Rectal smooth muscle tissue (tissue), 1 donor: ENCODE measurements around the gene ARHGAP26.

Source experiments
- H3K27ac ChIP-seq: one replicate; pipeline ENCODE4 v1.7.0; 2013; ENCODE audit warnings: low read depth, low read length, inconsistent platforms
- H3K27me3 ChIP-seq: one replicate; pipeline ENCODE4 v1.7.0; 2013; ENCODE audit warnings: low read length; ENCODE audit not compliant: control insufficient read depth, insufficient read depth
- H3K36me3 ChIP-seq: one replicate; pipeline ENCODE4 v1.7.0; 2013; ENCODE audit warnings: low read length; ENCODE audit not compliant: control insufficient read depth, insufficient read depth
- H3K4me1 ChIP-seq: one replicate; pipeline ENCODE4 v1.7.0; 2013; ENCODE audit warnings: low read length; ENCODE audit not compliant: control insufficient read depth, insufficient read depth
- H3K4me3 ChIP-seq: one replicate; pipeline ENCODE4 v1.7.0; 2013; ENCODE audit warnings: low read length
- H3K9ac ChIP-seq: one replicate; pipeline ENCODE4 v1.7.0; 2013; ENCODE audit warnings: low read length

Gene ARHGAP26

GRCh38 chr5:142970440-142971030, 200.4 kb downstream of the ARHGAP26 start:
- Histone ChIP-seq H3K36me3 (no peaks in the 10 kb centered on the region), H3K27ac (no peak overlapping the region), H3K4me1 (no peaks in the 10 kb centered on the region), H3K27me3 (no peaks in the 10 kb centered on the region), H3K4me3 (no peak overlapping the region), H3K9ac (no peak overlapping the region)

- H3K4me1 ChIP-seq = no peaks in the 10 kb centered on the region
- H3K4me3 ChIP-seq = no peak overlapping the region
- no peak overlapping the region for H3K27ac ChIP-seq
- no peak overlapping the region for H3K9ac ChIP-seq
- no peaks in the 10 kb centered on the region for H3K27me3 ChIP-seq
- no peaks in the 10 kb centered on the region for H3K36me3 ChIP-seq
Measured at GRCh38 chr5:142971303-142972013, 201.3 kb downstream of the ARHGAP26 start.

- Histone ChIP-seq H3K9ac (no peak overlapping the region), H3K36me3 (no peaks in the 10 kb centered on the region), H3K27me3 (no peaks in the 10 kb centered on the region), H3K4me1 (no peaks in the 10 kb centered on the region), H3K4me3 (no peak overlapping the region), H3K27ac (no peak overlapping the region)
Measured at GRCh38 chr5:142972064-142972570, 201.9 kb downstream of the ARHGAP26 start.

GRCh38 chr5:142973932-142974331, 203.8 kb downstream of the ARHGAP26 start:
- no peak overlapping the region for H3K4me3 ChIP-seq
- H3K4me1 ChIP-seq = no peaks in the 10 kb centered on the region
- no peaks in the 10 kb centered on the region for H3K27me3 ChIP-seq
- no peak overlapping the region for H3K27ac ChIP-seq
- H3K9ac ChIP-seq = no peak overlapping the region
- no peaks in the 10 kb centered on the region for H3K36me3 ChIP-seq

GRCh38 chr5:142974409-142974808, 204.2 kb downstream of the ARHGAP26 start:
- no peaks in the 10 kb centered on the region for H3K27me3 ChIP-seq
- H3K4me3 ChIP-seq = no peak overlapping the region
- H3K36me3 ChIP-seq = no peaks in the 10 kb centered on the region
- no peak overlapping the region for H3K27ac ChIP-seq
- no peak overlapping the region for H3K9ac ChIP-seq
- H3K4me1 ChIP-seq = no peaks in the 10 kb centered on the region

- Histone ChIP-seq H3K27ac (no peak overlapping the region), H3K36me3 (no peaks in the 10 kb centered on the region), H3K4me3 (no peak overlapping the region), H3K9ac (no peak overlapping the region), H3K4me1 (peaks cover 9% of the 10 kb centered on the region), H3K27me3 (no peaks in the 10 kb centered on the region)
Measured at GRCh38 chr5:142976861-142977260, 206.7 kb downstream of the ARHGAP26 start.

- Histone ChIP-seq H3K4me3 (no peak overlapping the region), H3K4me1 (peaks cover 16% of the 10 kb centered on the region), H3K36me3 (no peaks in the 10 kb centered on the region), H3K9ac (no peak overlapping the region), H3K27me3 (no peaks in the 10 kb centered on the region), H3K27ac (no peak overlapping the region)
Measured at GRCh38 chr5:142977363-142978051, 207.3 kb downstream of the ARHGAP26 start.

GRCh38 chr5:142978252-142978651, 208.1 kb downstream of the ARHGAP26 start:
- H3K27ac ChIP-seq = no peak overlapping the region
- no peaks in the 10 kb centered on the region for H3K36me3 ChIP-seq
- peaks cover 22% of the 10 kb centered on the region for H3K4me1 ChIP-seq
- no peak overlapping the region for H3K9ac ChIP-seq
- H3K27me3 ChIP-seq = no peaks in the 10 kb centered on the region
- no peak overlapping the region for H3K4me3 ChIP-seq

GRCh38 chr5:142978726-142979125, 208.5 kb downstream of the ARHGAP26 start:
- Histone ChIP-seq H3K4me1 (peaks cover 22% of the 10 kb centered on the region), H3K27ac (no peak overlapping the region), H3K27me3 (no peaks in the 10 kb centered on the region)

GRCh38 chr5:142979636-142980035, 209.5 kb downstream of the ARHGAP26 start:
- H3K36me3 ChIP-seq = no peaks in the 10 kb centered on the region
- no peak overlapping the region for H3K9ac ChIP-seq
- no peaks in the 10 kb centered on the region for H3K27me3 ChIP-seq
- no peak overlapping the region for H3K27ac ChIP-seq
- H3K4me1 ChIP-seq = peaks cover 22% of the 10 kb centered on the region
- no peak overlapping the region for H3K4me3 ChIP-seq

More at GRCh38 chr5:142978726-142979125, 208.5 kb downstream of the ARHGAP26 start:
- no peaks in the 10 kb centered on the region for H3K36me3 ChIP-seq
- H3K9ac ChIP-seq = no peak overlapping the region
- no peak overlapping the region for H3K4me3 ChIP-seq

- Histone ChIP-seq H3K4me3 (no peak overlapping the region), H3K27ac (peak overlapping the region; percentile 58), H3K36me3 (no peaks in the 10 kb centered on the region), H3K4me1 (peaks cover 22% of the 10 kb centered on the region), H3K27me3 (no peaks in the 10 kb centered on the region), H3K9ac (no peak overlapping the region)
Measured at GRCh38 chr5:142981475-142981874, 211.3 kb downstream of the ARHGAP26 start.

GRCh38 chr5:142981886-142982820, 212.0 kb downstream of the ARHGAP26 start:
- Histone ChIP-seq H3K27ac (peak overlapping the region; percentile 58), H3K27me3 (no peaks in the 10 kb centered on the region), H3K36me3 (no peaks in the 10 kb centered on the region), H3K9ac (no peak overlapping the region), H3K4me3 (peak overlapping the region; percentile 0), H3K4me1 (peaks cover 22% of the 10 kb centered on the region)
